HG02623 (cell line): ENCODE data around the gene SLC9A2.

Experiments used
- ATAC-seq: cut with Tn5 transposase; IDR thresholded peaks from one replicate; pipeline ENCODE4 v1.9.1; 2021; ENCODE audit warnings: moderate library complexity; ENCODE audit not compliant: unreplicated experiment

Gene SLC9A2

GRCh38 chr2:102724553-102724952 is 105.2 kb downstream of the SLC9A2 start:
- ATAC-seq = no peak

GRCh38 chr2:102726128-102727087 is 107.1 kb downstream of the SLC9A2 start:
- no peak for ATAC-seq

GRCh38 chr2:102735416-102736109 is 116.2 kb downstream of the SLC9A2 start:
- no peak for ATAC-seq

- peak; percentile 9 for ATAC-seq
These were observed 116.7 kb downstream of the SLC9A2 start for GRCh38 chr2:102736110-102736409.

GRCh38 chr2:102736410-102737409 is 117.4 kb downstream of the SLC9A2 start:
- ATAC-seq = peak; percentile 87

GRCh38 chr2:102737431-102737830 is 118.1 kb downstream of the SLC9A2 start:
- ATAC-seq = peak; percentile 32

- ATAC-seq = no peak
These were observed 123.9 kb downstream of the SLC9A2 start for GRCh38 chr2:102743259-102743658.

GRCh38 chr2:102748107-102748506 is 128.8 kb downstream of the SLC9A2 start:
- ATAC-seq = no peak

- peak; percentile 75 for ATAC-seq
These were observed 130.6 kb downstream of the SLC9A2 start for GRCh38 chr2:102749938-102750337.

GRCh38 chr2:102753563-102754159 is 134.3 kb downstream of the SLC9A2 start:
- ATAC-seq = peak; percentile 48

GRCh38 chr2:102754456-102755145 is 135.2 kb downstream of the SLC9A2 start:
- ATAC-seq = no peak

- no peak for ATAC-seq
These were observed 135.9 kb downstream of the SLC9A2 start for GRCh38 chr2:102755284-102755683.

- ATAC-seq = no peak
These were observed 139.1 kb downstream of the SLC9A2 start for GRCh38 chr2:102758439-102758838.
